OCI-LY7 (cell line): Measurements from ENCODE around the gene GTF2IRD1. TPM values are rescaled to one million over a fixed set of nuclear protein-coding genes. Genes with fewer than 3 reads are reported as not detected.

ENCODE experiments used
- BruUV-seq: library from RNA; stranded (reverse); fragments of 400-500 nt; replicated peaks from 2 replicates; lab custom pipeline; 2021; lab: Mats Ljungman, UMichigan
- CTCF ChIA-PET: fragments of 300-600 bp; sonication (Branson Sonifier 250); formaldehyde crosslinking; loops from one replicate; lab custom pipeline; 2022; ENCODE audit warnings: antibody characterized with exemption; ENCODE audit not compliant: unreplicated experiment; lab: Charles Lee
- POLR2A ChIA-PET: fragments of 300-600 bp; sonication (Branson Sonifier 250); formaldehyde crosslinking; loops from one replicate; lab custom pipeline; 2022; ENCODE audit warnings: antibody characterized with exemption; lab: Charles Lee
- DNase-seq: peaks from one replicate; pipeline ENCODE4 v3.0.0-alpha.2; 2015; ENCODE audit warnings: low spot score
- H2AFZ ChIP-seq: fragments of 200-600 bp; sonication (generic), shearing (Covaris generic); 2 replicates; pipeline ENCODE4 v1.6.1; 2014; ENCODE audit warnings: mild to moderate bottlenecking, antibody characterized with exemption, low read length, moderate library complexity
- H3K27ac ChIP-seq: fragments of 200-600 bp; sonication (generic); 2 replicates; pipeline ENCODE4 v1.5.1; 2014; ENCODE audit warnings: mixed run types, low read depth, mild to moderate bottlenecking, moderate library complexity, low read length, inconsistent platforms; ENCODE audit not compliant: poor library complexity, severe bottlenecking
- H3K36me3 ChIP-seq: fragments of 200-600 bp; sonication (generic); 2 replicates; pipeline ENCODE4 v1.6.1; 2014; ENCODE audit warnings: mild to moderate bottlenecking, antibody characterized with exemption, low read length, moderate library complexity, mixed read lengths; ENCODE audit not compliant: insufficient read depth
- H3K4me1 ChIP-seq: fragments of 200-600 bp; sonication (generic); 2 replicates; pipeline ENCODE4 v1.5.1; 2014; ENCODE audit warnings: mild to moderate bottlenecking, low read length; ENCODE audit not compliant: insufficient read depth, poor library complexity, severe bottlenecking
- H3K4me2 ChIP-seq: fragments of 200-600 bp; sonication (generic); 2 replicates; pipeline ENCODE4 v1.6.1; 2014; ENCODE audit warnings: mild to moderate bottlenecking, low read length
- H3K4me3 ChIP-seq: fragments of 200-600 bp; sonication (generic); 2 replicates; pipeline ENCODE4 v1.5.1; 2014; ENCODE audit warnings: mild to moderate bottlenecking, low read depth, low read length; ENCODE audit not compliant: poor library complexity, severe bottlenecking
- H3K79me2 ChIP-seq: fragments of 200-600 bp; sonication (generic); 2 replicates; pipeline ENCODE4 v1.6.1; 2016; ENCODE audit warnings: low read depth, mild to moderate bottlenecking, low read length, moderate library complexity, mixed read lengths; ENCODE audit not compliant: insufficient read depth
- H3K9me2 ChIP-seq: fragments of 200-600 bp; sonication (generic); 2 replicates; pipeline ENCODE4 v1.6.1; 2016; ENCODE audit warnings: mild to moderate bottlenecking, low read length, mixed read lengths; ENCODE audit not compliant: insufficient read depth
- H3K9me3 ChIP-seq: fragments of 200-600 bp; sonication (generic); 2 replicates; pipeline ENCODE4 v1.6.1; 2014; ENCODE audit warnings: mild to moderate bottlenecking, mixed run types, low read length, mixed read lengths
- H4K20me1 ChIP-seq: fragments of 200-600 bp; sonication (generic); 2 replicates; pipeline ENCODE4 v1.6.1; 2014; ENCODE audit warnings: mild to moderate bottlenecking, antibody characterized with exemption, low read length, moderate library complexity, mixed read lengths; ENCODE audit not compliant: insufficient read depth
- CTCF ChIP-seq: fragments of 200-600 bp; sonication (generic); conservative IDR thresholded peaks from 2 replicates; pipeline ENCODE4 v1.5.1; 2014; ENCODE audit warnings: mild to moderate bottlenecking, antibody characterized with exemption, low read length, moderate library complexity, mixed read lengths
- EZH2phosphoT487 ChIP-seq: fragments of 200-600 bp; sonication (generic); IDR thresholded peaks from 2 replicates; pipeline ENCODE4 v1.6.1; 2018; ENCODE audit warnings: low read depth, borderline replicate concordance, mild to moderate bottlenecking, mixed run types, antibody characterized with exemption, low read length, moderate library complexity, mixed read lengths
- intact Hi-C: fragments of 100-400 bp; cut with micrococcal nuclease; formaldehyde crosslinking; loops from one replicate; pipeline ENCODE4 v1.10.0; 2022; ENCODE audit not compliant: unreplicated experiment
- total RNA-seq, 2 experiments: library from RNA; depleted of rRNA in 1 of 2; stranded (reverse); fragments of >200 nt in 1 of 2; shearing (Covaris generic) in 1 of 2; gene quantifications; 2 replicates each; pipeline ENCODE4 v1.2.3, GENCODE V29; 2014 to 2022

GTF2IRD1 gene
- total RNA-seq, 2 experiments from 2014 or later: 4.4 to 34.3 TPM

DNA sequence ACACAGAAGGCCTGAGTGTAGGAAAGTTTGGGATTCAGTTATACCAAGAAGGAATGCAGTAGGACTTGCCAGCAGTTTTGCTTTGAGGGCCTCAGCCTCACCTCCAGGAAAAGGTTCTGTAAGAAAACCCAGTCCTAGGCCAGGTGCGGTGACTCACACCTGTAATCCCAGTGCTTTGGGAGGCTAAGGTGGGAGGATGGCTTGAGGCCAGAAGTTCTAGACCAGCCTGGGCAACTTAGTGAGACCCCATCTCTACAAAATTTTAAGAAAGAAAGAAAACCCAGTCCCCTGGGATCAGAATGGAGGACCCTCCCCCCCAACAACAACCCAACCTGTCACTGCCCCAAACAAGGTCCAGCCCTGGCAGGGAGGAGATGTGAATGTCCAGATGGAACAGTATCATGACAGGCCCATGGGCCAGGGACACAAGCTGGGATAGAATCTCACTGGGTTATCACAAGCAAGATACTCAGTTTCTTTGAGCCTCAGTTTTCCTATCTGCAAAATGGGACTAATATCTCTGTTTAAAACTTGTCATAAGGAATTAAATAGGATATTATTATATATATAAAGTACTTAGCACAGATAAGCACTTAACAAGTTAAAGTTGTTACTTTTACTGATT is 68.7 kb downstream of the GTF2IRD1 start:
- POLR2A ChIA-PET: interaction anchor here (0.6 kb wide), 1 partner anchor 125 kb away, joined by 4 read pairs; no protein-coding TSS in a partner anchor

DNA sequence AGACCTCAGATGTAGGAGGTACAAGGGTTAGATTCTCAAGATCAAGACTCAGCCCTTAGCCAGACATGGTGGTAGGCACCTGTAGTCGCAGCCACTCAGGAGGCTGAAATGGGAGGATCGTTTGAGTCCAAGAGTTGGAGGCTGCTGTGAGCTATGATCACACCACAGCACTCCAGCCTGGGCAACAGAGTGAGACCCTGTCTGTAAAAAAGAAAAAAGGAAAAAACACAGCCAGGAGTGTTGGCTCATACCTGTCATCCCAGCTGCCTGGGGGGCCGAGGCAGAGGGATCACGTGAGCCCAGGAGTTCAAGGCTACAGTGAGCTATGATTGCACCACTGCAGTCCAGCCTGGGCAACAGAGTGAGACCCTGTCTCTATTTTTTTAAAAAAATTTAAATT is 69.3 kb downstream of the GTF2IRD1 start:
- POLR2A ChIA-PET: no interaction called here
- no peaks in the 10 kb centered on the region for H3K9me3 ChIP-seq
- H3K36me3 ChIP-seq: peaks cover 7% of the 10 kb centered on the region; the same call in 1 of the 2 replicates
- no peaks in the 10 kb centered on the region for H3K79me2 ChIP-seq
- H3K4me3 ChIP-seq: no peak overlapping the region
- H4K20me1 ChIP-seq: no peaks in the 10 kb centered on the region
- no peak overlapping the region for H3K4me2 ChIP-seq
- no peaks in the 10 kb centered on the region for H3K9me2 ChIP-seq
- TF ChIP-seq EZH2phosphoT487 (no peak), CTCF (no peak)
- intact Hi-C loops: no loop called here
- H2AFZ ChIP-seq: no peak overlapping the region
- BruUV-seq: no TSS peak
- CTCF ChIA-PET: no interaction called here
- no peak for DNase-seq
- H3K4me1 ChIP-seq: peaks cover 3% of the 10 kb centered on the region
- no peak overlapping the region for H3K27ac ChIP-seq

More for the DNA sequence above, 68.7 kb downstream of the GTF2IRD1 start:
- Histone ChIP-seq H3K36me3 (peaks cover 7% of the 10 kb centered on the region; the same call in 1 of the 2 replicates), H3K4me3 (no peak overlapping the region), H4K20me1 (no peaks in the 10 kb centered on the region), H2AFZ (no peak overlapping the region), H3K4me1 (peaks cover 3% of the 10 kb centered on the region), H3K9me2 (no peaks in the 10 kb centered on the region), H3K27ac (no peak overlapping the region), H3K4me2 (no peak overlapping the region), H3K9me3 (no peaks in the 10 kb centered on the region), H3K79me2 (no peaks in the 10 kb centered on the region)
- intact Hi-C loops: no loop called here
- TF ChIP-seq EZH2phosphoT487: no peak
- TF ChIP-seq CTCF: no peak
- CTCF ChIA-PET: no interaction called here
- no TSS peak for BruUV-seq
- no peak for DNase-seq

DNA sequence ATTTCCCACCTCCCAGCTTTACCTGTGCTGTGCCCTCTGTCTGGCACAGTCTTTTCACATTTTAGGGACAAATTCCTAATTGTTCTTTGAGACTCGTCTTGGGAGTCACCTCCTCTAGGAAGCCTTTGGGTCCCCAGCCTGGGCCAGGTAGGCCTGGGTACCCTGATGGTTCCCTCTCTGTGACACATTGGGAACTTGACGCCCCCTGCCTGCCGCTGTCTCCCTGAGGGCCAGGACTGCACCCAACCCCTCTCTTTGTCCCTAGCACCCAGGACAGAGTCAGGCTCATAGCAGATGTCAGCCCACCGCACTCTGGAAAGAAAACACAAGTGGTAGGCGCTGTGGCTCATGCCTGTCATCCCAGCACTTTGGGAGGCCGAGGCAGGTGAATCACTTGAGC is 71.4 kb downstream of the GTF2IRD1 start:
- no peak overlapping the region for H3K27ac ChIP-seq
- H3K4me1 ChIP-seq: peaks cover 3% of the 10 kb centered on the region
- no TSS peak for BruUV-seq
- DNase-seq: no peak
- no peaks in the 10 kb centered on the region for H3K9me3 ChIP-seq
- intact Hi-C loops: no loop called here
- no peaks in the 10 kb centered on the region for H3K9me2 ChIP-seq
- TF ChIP-seq CTCF (peak; percentile 36; the same call in 1 of the 2 replicates), EZH2phosphoT487 (no peak)
- no peaks in the 10 kb centered on the region for H4K20me1 ChIP-seq
- H3K4me2 ChIP-seq: no peak overlapping the region
- H2AFZ ChIP-seq: no peak overlapping the region
- H3K79me2 ChIP-seq: no peaks in the 10 kb centered on the region
- no peak overlapping the region for H3K4me3 ChIP-seq
- ChIA-PET POLR2A (interaction anchor here (0.6 to 1.2 kb wide), 2 partner anchors 66 to 401 kb away, joined by 3 to 4 read pairs; no protein-coding TSS in a partner anchor), CTCF (no interaction called here)
- H3K36me3 ChIP-seq: peaks cover under 1% of the 10 kb centered on the region; the same call in 1 of the 2 replicates
